GM23338 (cell line): ENCODE data around the gene IFITM10. TPM values are rescaled to one million over a fixed set of nuclear protein-coding genes. Genes with fewer than 3 reads are reported as not detected.

Source experiments
- ATAC-seq: fragments of 200-7000 bp; cut with Tn5 transposase; 3 replicates; pipeline ENCODE4 v1.9.1; 2020
- DNase-seq: peaks from one replicate; pipeline ENCODE4 v3.0.0-alpha.2; 2015; ENCODE audit warnings: low spot score
- H2AFZ ChIP-seq: fragments of 200-600 bp; sonication (generic); 2 replicates; pipeline ENCODE4 v1.8.0; 2016; ENCODE audit warnings: antibody characterized with exemption, mild to moderate bottlenecking, moderate library complexity
- H3F3A ChIP-seq: fragments of 200-600 bp; sonication (generic); replicated peaks from 2 replicates; pipeline ENCODE4 v1.8.0; 2017; ENCODE audit warnings: antibody characterized with exemption, mixed run types, low read depth
- H3K27ac ChIP-seq: fragments of 200-600 bp; sonication (generic); 2 replicates; pipeline ENCODE4 v1.6.1; 2016; ENCODE audit warnings: low read depth
- H3K27me3 ChIP-seq: fragments of 200-600 bp; sonication (generic); 2 replicates; pipeline ENCODE4 v1.8.0; 2016; ENCODE audit warnings: mild to moderate bottlenecking, mixed run types, moderate library complexity; ENCODE audit not compliant: insufficient read depth
- H3K36me3 ChIP-seq: fragments of 200-600 bp; sonication (generic); 2 replicates; pipeline ENCODE4 v1.8.0; 2016; ENCODE audit warnings: mild to moderate bottlenecking; ENCODE audit not compliant: insufficient read depth
- H3K4me1 ChIP-seq: fragments of 200-600 bp; sonication (generic); 2 replicates; pipeline ENCODE4 v1.8.0; 2016; ENCODE audit warnings: mild to moderate bottlenecking, moderate library complexity; ENCODE audit not compliant: insufficient read depth
- H3K4me2 ChIP-seq: fragments of 200-600 bp; sonication (generic); 2 replicates; pipeline ENCODE4 v1.7.1; 2017; ENCODE audit warnings: mixed run types
- H3K4me3 ChIP-seq: fragments of 200-600 bp; sonication (generic); 2 replicates; pipeline ENCODE4 v1.6.1; 2016; ENCODE audit warnings: mixed run types
- H3K79me2 ChIP-seq: fragments of 200-600 bp; sonication (generic); replicated peaks from 2 replicates; pipeline ENCODE4 v1.8.0; 2017; ENCODE audit warnings: mild to moderate bottlenecking; ENCODE audit not compliant: insufficient read depth
- H3K9me2 ChIP-seq: fragments of 200-600 bp; sonication (generic); 2 replicates; pipeline ENCODE4 v1.8.0; 2017; ENCODE audit not compliant: insufficient read depth
- H4K20me1 ChIP-seq: fragments of 200-600 bp; sonication (generic); replicated peaks from 2 replicates; pipeline ENCODE4 v1.8.0; 2017; ENCODE audit warnings: mild to moderate bottlenecking; ENCODE audit not compliant: insufficient read depth
- H3K27ac Mint-ChIP-seq: 2 replicates; pipeline ENCODE4 v1.8.0; 2020; ENCODE audit warnings: inconsistent platforms, mild to moderate bottlenecking, moderate library complexity, mixed read lengths
- H3K27me3 Mint-ChIP-seq: 3 replicates; pipeline ENCODE4 v1.8.0; 2022; ENCODE audit warnings: low read depth, mild to moderate bottlenecking, moderate library complexity, mixed read lengths, inconsistent platforms; ENCODE audit not compliant: insufficient read depth, poor library complexity
- H3K36me3 Mint-ChIP-seq: 3 replicates; pipeline ENCODE4 v1.8.0; 2021; ENCODE audit warnings: low read depth, mild to moderate bottlenecking, inconsistent platforms, moderate library complexity, mixed read lengths
- H3K4me1 Mint-ChIP-seq: 3 replicates; pipeline ENCODE4 v1.8.0; 2020; ENCODE audit warnings: mild to moderate bottlenecking, inconsistent platforms, mixed read lengths
- H3K4me3 Mint-ChIP-seq: 3 replicates; pipeline ENCODE4 v1.8.0; 2021; ENCODE audit warnings: moderate library complexity, mild to moderate bottlenecking, inconsistent platforms, mixed read lengths
- H3K9me3 Mint-ChIP-seq: 3 replicates; pipeline ENCODE4 v1.8.0; 2020; ENCODE audit warnings: moderate library complexity, mild to moderate bottlenecking, inconsistent platforms, mixed read lengths
- CREB1 ChIP-seq: fragments of 250-450 bp; sonication (Bioruptor Pico); IDR thresholded peaks from 2 replicates; pipeline ENCODE4 v1.5.0; 2020; ENCODE audit warnings: low read depth, mild to moderate bottlenecking, moderate library complexity
- EZH2 ChIP-seq: fragments of 200-600 bp; sonication (generic); IDR thresholded peaks from one replicate; pipeline ENCODE4 v1.8.0; 2017; ENCODE audit warnings: antibody characterized with exemption, mild to moderate bottlenecking, low read depth; ENCODE audit not compliant: unreplicated experiment
- EZH2phosphoT487 ChIP-seq: fragments of 200-600 bp; sonication (generic); IDR thresholded peaks from one replicate; pipeline ENCODE4 v1.8.1; 2018; ENCODE audit warnings: antibody characterized with exemption; ENCODE audit not compliant: unreplicated experiment
- JUNB ChIP-seq: IDR thresholded peaks from one replicate; pipeline ENCODE4 v1.6.1; 2016; ENCODE audit warnings: antibody characterized with exemption; ENCODE audit not compliant: unreplicated experiment
- NANOG ChIP-seq: IDR thresholded peaks from 2 replicates; pipeline ENCODE4 v1.6.1; 2016; ENCODE audit warnings: antibody characterized with exemption, borderline replicate concordance
- POLR2AphosphoS5 ChIP-seq: IDR thresholded peaks from 2 replicates; pipeline ENCODE4 v1.6.1; 2016; ENCODE audit warnings: antibody characterized with exemption, low read depth
- STAT1 ChIP-seq: IDR thresholded peaks from one replicate; pipeline ENCODE4 v1.6.1; 2016; ENCODE audit warnings: antibody characterized with exemption; ENCODE audit not compliant: unreplicated experiment
- ZNF114 ChIP-seq: fragments of 250-450 bp; sonication (Bioruptor Pico); IDR thresholded peaks from 2 replicates; pipeline ENCODE4 v1.5.0; 2020; ENCODE audit warnings: mild to moderate bottlenecking, moderate library complexity
- ZNF331 ChIP-seq: fragments of 250-450 bp; sonication (Bioruptor Pico); IDR thresholded peaks from 2 replicates; pipeline ENCODE4 v1.5.0; 2020; ENCODE audit warnings: low read depth, mild to moderate bottlenecking, moderate library complexity
- ZNF462 ChIP-seq: fragments of 250-450 bp; sonication (Bioruptor Pico); IDR thresholded peaks from 2 replicates; pipeline ENCODE4 v1.5.0; 2020; ENCODE audit warnings: mild to moderate bottlenecking, moderate library complexity
- polyA plus RNA-seq: library from polyadenylated mRNA; unstranded; fragments of >200 nt; fragmentation: Nextera tagmentation; extraction: Ambion mirVana; gene quantifications from 2 replicates; pipeline ENCODE4 v1.2.1, GENCODE V29; 2016
- total RNA-seq: library from RNA; depleted of rRNA; stranded (reverse); fragments of >200 nt; shearing (Covaris generic); gene quantifications from 2 replicates; pipeline ENCODE4 v1.2.3, GENCODE V29; 2014
- TF ChIP-seq, protein P1 (sequence below), 2 experiments: fragments of 200-600 bp in 1 of 2; sonication (generic) in 1 of 2; conservative IDR thresholded peaks; 2 replicates each; pipeline versions ENCODE4 v1.5.1 to v1.6.1; 2016 to 2017; ENCODE audit warnings: antibody characterized with exemption in 2 of 2, low read depth in 2 of 2, mild to moderate bottlenecking in 2 of 2, moderate library complexity in 1 of 2
- TF ChIP-seq, protein P2 (sequence below): IDR thresholded peaks from one replicate; pipeline ENCODE4 v1.6.1; 2018; ENCODE audit warnings: antibody characterized with exemption; ENCODE audit not compliant: unreplicated experiment
- TF ChIP-seq, protein P3 (sequence below): IDR thresholded peaks from 2 replicates; pipeline ENCODE4 v1.6.1; 2016; ENCODE audit warnings: antibody characterized with exemption

The IFITM10 gene
- total and polyA plus RNA-seq, 2 experiments from 2014 or later = 0.06 TPM; not detected in 1

DNA sequence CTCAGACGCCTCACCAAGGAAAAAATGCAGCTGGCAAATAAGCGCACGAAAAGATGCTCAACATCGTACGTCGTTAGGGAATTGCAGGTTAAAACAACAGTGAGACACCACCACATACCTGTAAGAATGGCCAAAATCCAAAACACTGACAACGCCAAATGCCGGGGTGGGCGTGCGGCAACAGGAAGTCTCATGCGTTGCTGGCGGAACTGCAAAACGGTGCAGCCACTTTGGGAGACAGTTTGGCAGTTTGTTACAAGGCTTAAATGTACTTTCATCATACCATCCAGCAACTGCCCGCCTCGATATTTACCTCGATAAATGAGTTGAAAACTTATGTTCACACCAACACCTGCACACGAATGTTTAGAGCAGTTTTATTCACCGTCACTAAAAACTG lies 20.9 kb upstream of the IFITM10 start:
- H3K27me3 Mint-ChIP-seq = peaks cover 19% of the 10 kb centered on the region

More for the DNA sequence above, 20.9 kb upstream of the IFITM10 start:
- ATAC-seq (no peak), DNase-seq (no peak)
- no peaks in the 10 kb centered on the region for H3K9me2 ChIP-seq
- no peak overlapping the region for H3K4me2 ChIP-seq
- H3K4me3 ChIP-seq = no peak overlapping the region
- H3K27ac ChIP-seq = no peak overlapping the region
- H3K4me1 ChIP-seq = peaks cover 11% of the 10 kb centered on the region; the same call in 1 of the 2 replicates
- H3K4me1 Mint-ChIP-seq = peaks cover 20% of the 10 kb centered on the region
- TF ChIP-seq, protein P1, sequence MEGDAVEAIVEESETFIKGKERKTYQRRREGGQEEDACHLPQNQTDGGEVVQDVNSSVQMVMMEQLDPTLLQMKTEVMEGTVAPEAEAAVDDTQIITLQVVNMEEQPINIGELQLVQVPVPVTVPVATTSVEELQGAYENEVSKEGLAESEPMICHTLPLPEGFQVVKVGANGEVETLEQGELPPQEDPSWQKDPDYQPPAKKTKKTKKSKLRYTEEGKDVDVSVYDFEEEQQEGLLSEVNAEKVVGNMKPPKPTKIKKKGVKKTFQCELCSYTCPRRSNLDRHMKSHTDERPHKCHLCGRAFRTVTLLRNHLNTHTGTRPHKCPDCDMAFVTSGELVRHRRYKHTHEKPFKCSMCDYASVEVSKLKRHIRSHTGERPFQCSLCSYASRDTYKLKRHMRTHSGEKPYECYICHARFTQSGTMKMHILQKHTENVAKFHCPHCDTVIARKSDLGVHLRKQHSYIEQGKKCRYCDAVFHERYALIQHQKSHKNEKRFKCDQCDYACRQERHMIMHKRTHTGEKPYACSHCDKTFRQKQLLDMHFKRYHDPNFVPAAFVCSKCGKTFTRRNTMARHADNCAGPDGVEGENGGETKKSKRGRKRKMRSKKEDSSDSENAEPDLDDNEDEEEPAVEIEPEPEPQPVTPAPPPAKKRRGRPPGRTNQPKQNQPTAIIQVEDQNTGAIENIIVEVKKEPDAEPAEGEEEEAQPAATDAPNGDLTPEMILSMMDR (conservative IDR thresholded peaks at IDR 0.05; ENCODE audit: low read depth in 2 of 2) = no peak
- TF ChIP-seq ZNF331 (CRISPR knock-in tag) = no peak
- TF ChIP-seq EZH2phosphoT487 = no peak
- TF ChIP-seq ZNF114 (CRISPR knock-in tag) = no peak
- no peak for TF ChIP-seq STAT1
- no peak for TF ChIP-seq EZH2
- TF ChIP-seq, protein P2, sequence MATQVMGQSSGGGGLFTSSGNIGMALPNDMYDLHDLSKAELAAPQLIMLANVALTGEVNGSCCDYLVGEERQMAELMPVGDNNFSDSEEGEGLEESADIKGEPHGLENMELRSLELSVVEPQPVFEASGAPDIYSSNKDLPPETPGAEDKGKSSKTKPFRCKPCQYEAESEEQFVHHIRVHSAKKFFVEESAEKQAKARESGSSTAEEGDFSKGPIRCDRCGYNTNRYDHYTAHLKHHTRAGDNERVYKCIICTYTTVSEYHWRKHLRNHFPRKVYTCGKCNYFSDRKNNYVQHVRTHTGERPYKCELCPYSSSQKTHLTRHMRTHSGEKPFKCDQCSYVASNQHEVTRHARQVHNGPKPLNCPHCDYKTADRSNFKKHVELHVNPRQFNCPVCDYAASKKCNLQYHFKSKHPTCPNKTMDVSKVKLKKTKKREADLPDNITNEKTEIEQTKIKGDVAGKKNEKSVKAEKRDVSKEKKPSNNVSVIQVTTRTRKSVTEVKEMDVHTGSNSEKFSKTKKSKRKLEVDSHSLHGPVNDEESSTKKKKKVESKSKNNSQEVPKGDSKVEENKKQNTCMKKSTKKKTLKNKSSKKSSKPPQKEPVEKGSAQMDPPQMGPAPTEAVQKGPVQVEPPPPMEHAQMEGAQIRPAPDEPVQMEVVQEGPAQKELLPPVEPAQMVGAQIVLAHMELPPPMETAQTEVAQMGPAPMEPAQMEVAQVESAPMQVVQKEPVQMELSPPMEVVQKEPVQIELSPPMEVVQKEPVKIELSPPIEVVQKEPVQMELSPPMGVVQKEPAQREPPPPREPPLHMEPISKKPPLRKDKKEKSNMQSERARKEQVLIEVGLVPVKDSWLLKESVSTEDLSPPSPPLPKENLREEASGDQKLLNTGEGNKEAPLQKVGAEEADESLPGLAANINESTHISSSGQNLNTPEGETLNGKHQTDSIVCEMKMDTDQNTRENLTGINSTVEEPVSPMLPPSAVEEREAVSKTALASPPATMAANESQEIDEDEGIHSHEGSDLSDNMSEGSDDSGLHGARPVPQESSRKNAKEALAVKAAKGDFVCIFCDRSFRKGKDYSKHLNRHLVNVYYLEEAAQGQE = no peak
- TF ChIP-seq, protein P3, sequence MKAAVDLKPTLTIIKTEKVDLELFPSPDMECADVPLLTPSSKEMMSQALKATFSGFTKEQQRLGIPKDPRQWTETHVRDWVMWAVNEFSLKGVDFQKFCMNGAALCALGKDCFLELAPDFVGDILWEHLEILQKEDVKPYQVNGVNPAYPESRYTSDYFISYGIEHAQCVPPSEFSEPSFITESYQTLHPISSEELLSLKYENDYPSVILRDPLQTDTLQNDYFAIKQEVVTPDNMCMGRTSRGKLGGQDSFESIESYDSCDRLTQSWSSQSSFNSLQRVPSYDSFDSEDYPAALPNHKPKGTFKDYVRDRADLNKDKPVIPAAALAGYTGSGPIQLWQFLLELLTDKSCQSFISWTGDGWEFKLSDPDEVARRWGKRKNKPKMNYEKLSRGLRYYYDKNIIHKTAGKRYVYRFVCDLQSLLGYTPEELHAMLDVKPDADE = no peak
- no peak for TF ChIP-seq JUNB
- no peak for TF ChIP-seq NANOG
- no peak for TF ChIP-seq POLR2AphosphoS5
- no peak for TF ChIP-seq ZNF462 (CRISPR knock-in tag)
- TF ChIP-seq CREB1 (CRISPR knock-in tag) = no peak
- no peaks in the 10 kb centered on the region for H3F3A ChIP-seq
- no peak overlapping the region; the same call in 1 of the 2 replicates for H3K27ac Mint-ChIP-seq
- H3K36me3 ChIP-seq = no peaks in the 10 kb centered on the region
- no peaks in the 10 kb centered on the region; the same call in 2 of the 3 replicates for H3K9me3 Mint-ChIP-seq
- no peaks in the 10 kb centered on the region for H3K27me3 ChIP-seq
- no peaks in the 10 kb centered on the region for H3K79me2 ChIP-seq
- H3K36me3 Mint-ChIP-seq = no peaks in the 10 kb centered on the region; the same call in 2 of the 3 replicates
- H2AFZ ChIP-seq = peak overlapping the region; percentile 32; the same call in 1 of the 2 replicates
- H4K20me1 ChIP-seq = no peaks in the 10 kb centered on the region
- H3K4me3 Mint-ChIP-seq = no peak overlapping the region
